Urinary bladder (tissue), 4 donors: ENCODE data around the gene SAMD3. TPM values are rescaled to one million over a fixed set of nuclear protein-coding genes. Genes with fewer than 3 reads are reported as not detected.
"Not testable (repeated sequence)": the region's sequence is repeated elsewhere in the genome, so short reads cannot be mapped to it uniquely, and the experiment has no call there.

Experiments
- DNase-seq: peaks from one replicate; pipeline ENCODE4 v3.0.0-alpha.2; 2015; ENCODE audit errors: extremely low spot score
- H3K27ac ChIP-seq: one replicate; pipeline ENCODE4 v1.5.1; 2013; ENCODE audit warnings: low read depth, mild to moderate bottlenecking, moderate library complexity
- H3K36me3 ChIP-seq: one replicate; pipeline ENCODE4 v1.6.1; 2013; ENCODE audit warnings: mild to moderate bottlenecking, moderate library complexity; ENCODE audit not compliant: insufficient read depth
- H3K4me1 ChIP-seq: one replicate; pipeline ENCODE4 v1.6.1; 2013; ENCODE audit warnings: mild to moderate bottlenecking, moderate library complexity; ENCODE audit not compliant: insufficient read depth
- H3K4me3 ChIP-seq: one replicate; pipeline ENCODE4 v1.5.1; 2013; ENCODE audit warnings: low read depth, low read length
- WGBS: extraction: QIAGEN DNeasy Blood & Tissue Kit; methylation state at CpG from one replicate; pipeline ENCODE4 v1.1.7; 2013; 5-methylcytosine and 5-hydroxymethylcytosine counted together
- polyA plus RNA-seq: library from polyadenylated mRNA; stranded (reverse); fragments of 200-250 nt; gene quantifications from one replicate; pipeline ENCODE4 v1.2.3, GENCODE V29; 2013
- total RNA-seq: library from RNA; depleted of rRNA; stranded (reverse); fragments of >200 nt; gene quantifications from one replicate; pipeline ENCODE4 v1.2.3, GENCODE V29; 2014
- donor health status: healthy with polysubstance abuse.
- donor health status: healthy.

Gene SAMD3
- total and polyA plus RNA-seq, 2 donors = 0.30 to 6.3 TPM

DNA sequence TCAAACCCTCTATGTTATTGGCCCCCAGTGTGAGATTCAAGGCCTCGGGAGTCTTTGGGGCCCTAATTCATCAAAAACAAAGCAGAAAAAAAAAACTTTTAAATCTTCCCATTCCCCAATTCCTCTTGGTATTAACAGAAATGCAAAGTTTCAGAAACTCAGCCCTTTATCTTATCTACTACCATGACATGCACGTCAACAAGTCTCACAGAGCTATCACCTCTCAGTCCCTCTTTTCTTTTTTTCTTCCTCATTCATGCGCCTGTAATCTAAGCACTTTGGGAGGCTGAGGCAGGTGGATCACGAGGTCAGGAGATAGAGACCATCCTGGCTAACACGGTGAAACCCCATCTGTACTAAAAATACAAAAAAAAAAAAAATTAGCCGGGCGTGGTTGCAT lies 22.7 kb downstream of the SAMD3 start:
- Histone ChIP-seq H3K4me3 (no peak overlapping the region), H3K4me1 (no peaks in the 10 kb centered on the region), H3K36me3 (no peaks in the 10 kb centered on the region), H3K27ac (no peak overlapping the region)
- DNase-seq = no peak
- WGBS = 83% methylated on average over 7 of the region's 7 CpGs

- no peak for DNase-seq
- WGBS = 88% methylated on average over 2 of the region's 2 CpGs
Measured at GRCh38 chr6:130198483-130199035, 24.2 kb downstream of the SAMD3 start.

DNA sequence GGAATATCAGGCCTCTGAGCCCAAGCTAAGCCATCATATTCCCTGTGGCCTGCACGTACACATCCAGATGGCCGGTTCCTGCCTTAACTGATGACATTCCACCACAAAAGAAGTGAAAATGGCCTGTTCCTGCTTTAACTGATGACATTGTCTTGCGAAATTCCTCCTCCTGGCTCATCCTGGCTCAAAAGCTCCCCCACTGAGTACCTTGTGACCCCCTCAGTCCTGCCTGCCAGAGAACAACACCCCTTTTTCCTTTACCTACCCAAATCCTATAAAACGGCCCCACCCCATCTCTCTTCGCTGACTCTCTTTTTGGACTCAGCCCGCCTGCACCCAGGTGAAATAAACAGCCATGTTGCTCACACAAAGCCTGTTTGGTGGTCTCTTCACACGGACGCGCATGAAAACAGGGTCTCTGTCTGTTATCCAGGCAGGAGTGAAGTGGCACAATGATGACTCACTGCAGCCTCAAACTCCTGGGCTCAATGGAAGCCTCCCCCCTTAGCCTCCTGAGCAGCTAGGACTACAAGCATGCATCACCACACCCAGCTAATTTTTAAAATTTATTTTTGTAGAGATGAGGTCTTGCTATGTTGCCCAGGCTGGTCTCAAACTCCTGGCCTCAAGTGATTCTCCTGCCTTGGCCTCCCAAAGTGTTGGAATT lies 24.8 kb downstream of the SAMD3 start:
- DNase-seq, H3K4me1 ChIP-seq, H3K36me3 ChIP-seq, H3K27ac ChIP-seq, H3K4me3 ChIP-seq: not testable (repeated sequence)
- 87% methylated on average over 9 of the region's 9 CpGs for WGBS

More at GRCh38 chr6:130198483-130199035, 24.2 kb downstream of the SAMD3 start:
- no peak overlapping the region for H3K4me3 ChIP-seq
- H3K36me3 ChIP-seq = no peaks in the 10 kb centered on the region
- no peak overlapping the region for H3K27ac ChIP-seq
- H3K4me1 ChIP-seq = no peaks in the 10 kb centered on the region

DNA sequence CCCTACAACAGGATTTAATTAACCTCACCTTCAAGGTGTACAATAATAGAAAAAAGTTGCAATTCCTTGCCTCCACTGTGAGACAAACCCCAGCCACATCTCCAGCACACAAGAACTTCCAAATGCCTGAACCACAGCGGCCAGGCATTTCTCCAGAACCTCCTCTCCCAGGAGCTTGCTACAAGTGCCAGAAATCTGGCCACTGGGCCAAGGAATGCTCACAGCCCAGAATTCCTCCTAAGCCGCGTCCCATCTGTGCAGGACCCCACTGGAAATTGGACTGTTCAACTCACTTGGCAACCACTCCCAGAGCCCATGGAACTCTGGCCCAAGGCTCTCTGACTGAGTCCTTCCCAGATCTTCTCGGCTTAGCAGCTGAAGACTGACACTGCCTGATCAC lies 28.3 kb downstream of the SAMD3 start:
- not testable (repeated sequence) for H3K27ac ChIP-seq, H3K36me3 ChIP-seq, H3K4me1 ChIP-seq, DNase-seq, H3K4me3 ChIP-seq
- 61% methylated on average over 4 of the region's 4 CpGs for WGBS

DNA sequence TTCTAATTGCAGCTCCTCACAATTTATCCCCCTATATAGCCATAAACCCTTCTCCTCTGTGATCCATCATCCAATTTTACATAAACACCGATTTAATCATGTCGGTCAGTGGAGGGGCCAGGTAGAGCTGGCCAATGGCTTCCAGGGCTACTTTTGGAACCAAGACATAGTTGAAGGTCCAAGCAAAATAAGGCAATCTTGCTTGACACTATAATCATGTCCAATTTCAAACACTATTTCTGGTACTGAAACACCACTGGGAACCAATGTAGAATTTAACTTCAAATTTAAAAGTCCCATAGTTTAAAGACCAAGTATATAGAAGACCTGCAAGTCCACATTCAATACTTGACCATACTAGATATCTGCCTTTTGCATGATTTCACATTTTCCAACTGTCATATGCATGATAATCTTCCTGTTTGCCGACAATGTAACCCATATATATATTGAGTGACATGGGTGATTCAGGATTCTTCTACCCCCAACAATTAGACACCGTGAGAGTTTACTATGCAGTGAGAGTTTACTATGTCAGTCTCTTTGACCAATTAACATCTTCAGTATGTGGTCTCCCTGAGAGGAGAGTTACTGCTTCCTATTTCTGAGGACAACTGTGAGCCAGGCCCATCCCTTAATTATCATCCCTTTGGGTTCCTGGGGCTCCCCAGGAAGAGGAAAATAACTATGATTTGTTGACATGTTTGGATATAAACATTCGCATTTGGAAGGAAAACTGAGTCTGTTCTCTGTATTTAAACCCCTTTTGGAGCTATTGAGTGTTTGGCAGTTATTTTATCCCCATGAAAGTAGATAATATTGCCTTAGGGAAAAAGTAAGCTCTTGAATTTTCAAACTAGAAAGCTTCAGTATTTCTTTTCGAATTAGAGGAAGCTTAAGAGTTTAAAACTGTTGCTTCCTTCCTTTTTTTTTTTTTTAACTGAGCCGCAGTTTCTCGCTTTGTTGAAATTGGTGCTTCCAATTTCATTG lies 31.8 kb downstream of the SAMD3 start:
- Histone ChIP-seq H3K4me1 (no peaks in the 10 kb centered on the region), H3K4me3 (no peak overlapping the region), H3K27ac (no peak overlapping the region), H3K36me3 (no peaks in the 10 kb centered on the region)
- DNase-seq = no peak
- 65% methylated on average over 8 of the region's 8 CpGs for WGBS

DNA sequence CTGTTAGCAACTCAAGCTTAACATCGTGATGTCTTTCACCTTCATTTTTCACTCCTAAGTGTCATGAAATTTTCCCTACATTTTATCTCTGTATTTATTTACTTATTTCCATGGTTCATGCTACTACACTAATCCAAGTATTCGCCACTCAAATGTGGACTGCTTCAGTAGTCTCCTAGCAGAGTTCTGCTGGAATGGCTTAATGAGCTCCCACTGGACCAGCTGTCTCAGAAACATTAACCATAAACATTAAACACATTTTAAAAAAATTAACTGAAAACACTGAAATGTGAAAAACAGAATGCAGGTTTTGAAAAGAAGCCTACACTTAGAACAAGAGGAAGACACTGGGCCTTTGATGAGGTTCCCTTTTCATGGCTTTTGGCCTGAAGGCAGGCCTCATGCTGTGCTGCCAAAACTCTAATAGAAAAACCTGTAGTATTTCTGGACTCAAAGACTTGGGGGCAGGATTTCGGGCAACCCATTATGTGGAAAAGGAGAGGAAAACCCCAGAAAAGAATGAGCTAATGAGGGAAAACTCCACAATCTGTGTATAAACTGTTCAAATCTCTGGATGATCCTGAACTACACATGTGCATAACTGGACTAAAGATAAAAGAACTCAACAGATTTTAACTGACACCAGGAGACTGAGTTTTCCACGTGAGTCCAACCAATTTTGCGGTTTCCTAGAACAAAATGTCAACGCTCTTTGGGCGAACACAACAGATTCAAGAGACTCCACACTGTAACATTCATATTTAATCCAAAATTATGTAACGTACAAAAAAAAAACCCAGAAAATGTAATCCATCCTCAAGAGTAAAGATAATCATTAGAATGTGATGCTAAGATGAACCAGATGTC lies 33.0 kb downstream of the SAMD3 start:
- Histone ChIP-seq H3K36me3 (no peaks in the 10 kb centered on the region), H3K4me3 (no peak overlapping the region), H3K27ac (no peak overlapping the region), H3K4me1 (no peaks in the 10 kb centered on the region)
- no peak for DNase-seq
- WGBS = 80% methylated on average over 8 of the region's 8 CpGs

DNA sequence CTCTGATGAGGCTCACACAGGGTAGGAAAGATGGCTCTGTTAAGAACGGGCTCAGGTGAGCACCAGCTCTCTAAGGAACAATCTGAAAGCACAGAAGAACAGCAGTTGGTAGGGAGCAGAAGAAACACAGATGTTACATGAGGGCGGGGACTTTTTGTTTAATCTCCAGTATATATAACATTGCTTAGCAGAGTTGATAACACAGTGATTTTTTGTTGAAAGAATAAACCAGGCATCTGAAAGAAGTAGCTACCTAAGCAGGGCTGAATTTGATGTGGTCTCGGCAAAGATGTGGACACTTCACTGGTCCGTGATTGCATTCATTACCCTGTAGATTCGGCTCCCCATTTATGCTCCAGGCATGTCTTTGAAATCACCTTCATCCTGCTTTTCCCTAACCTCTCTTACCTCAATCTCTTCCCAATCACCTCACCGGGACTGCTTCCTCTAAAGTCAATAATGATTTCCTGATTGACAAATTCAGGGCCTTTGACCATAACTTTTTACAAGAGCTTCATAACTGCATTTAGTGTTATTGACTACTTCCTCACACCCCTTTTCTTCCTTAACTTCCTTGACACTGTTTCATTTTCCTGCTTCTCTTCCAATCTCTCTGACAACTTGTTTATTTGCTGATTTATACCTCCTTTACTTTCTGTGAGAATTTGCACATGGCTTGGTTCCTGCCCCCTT lies 34.4 kb downstream of the SAMD3 start:
- WGBS = 72% methylated on average over 6 of the region's 6 CpGs
- H3K27ac ChIP-seq = no peak overlapping the region
- H3K4me1 ChIP-seq = no peaks in the 10 kb centered on the region
- no peak overlapping the region for H3K4me3 ChIP-seq
- no peak for DNase-seq
- H3K36me3 ChIP-seq = no peaks in the 10 kb centered on the region

DNA sequence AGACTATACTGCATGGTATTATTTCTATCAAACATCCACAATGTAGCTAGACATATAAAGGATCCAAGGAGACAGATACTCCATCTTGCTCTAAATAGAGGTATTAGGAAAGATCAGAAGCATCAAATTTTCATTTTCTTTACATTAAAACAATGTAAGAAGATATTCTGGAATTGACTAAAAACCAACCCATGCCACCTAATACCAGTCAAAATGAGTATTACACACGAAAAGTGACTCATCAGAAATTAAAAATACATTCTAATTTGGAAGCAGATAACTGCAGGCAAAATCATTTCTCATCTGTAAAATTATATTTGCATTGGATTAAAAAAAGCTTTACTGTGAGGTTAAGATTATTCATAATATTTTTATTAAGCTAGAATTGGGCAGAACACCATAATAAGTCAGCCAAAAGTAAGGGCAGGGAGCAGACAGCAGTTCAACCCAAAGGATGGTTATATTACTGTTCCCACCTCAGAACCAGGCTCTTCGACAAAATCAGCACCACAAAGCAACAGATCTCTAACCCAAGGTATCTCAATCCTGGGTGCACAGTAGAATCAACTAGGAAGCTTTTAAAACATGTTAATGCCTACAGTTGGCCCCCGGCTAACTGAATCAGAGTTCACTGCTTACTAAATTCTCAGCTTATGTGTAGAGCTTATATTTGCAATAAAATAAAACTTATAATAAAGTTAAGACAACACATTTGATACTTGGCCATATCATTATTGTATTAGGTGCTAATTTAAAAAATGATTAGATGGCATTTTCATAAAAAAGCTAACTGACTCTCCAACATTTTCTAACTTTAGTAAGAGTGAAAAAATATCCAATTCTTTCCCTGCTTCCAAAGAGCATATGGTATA lies 35.2 kb downstream of the SAMD3 start:
- Histone ChIP-seq H3K36me3 (no peaks in the 10 kb centered on the region), H3K4me1 (no peaks in the 10 kb centered on the region), H3K27ac (no peak overlapping the region), H3K4me3 (no peak overlapping the region)
- 91% methylated on average over 3 of the region's 3 CpGs for WGBS
- DNase-seq = no peak

DNA sequence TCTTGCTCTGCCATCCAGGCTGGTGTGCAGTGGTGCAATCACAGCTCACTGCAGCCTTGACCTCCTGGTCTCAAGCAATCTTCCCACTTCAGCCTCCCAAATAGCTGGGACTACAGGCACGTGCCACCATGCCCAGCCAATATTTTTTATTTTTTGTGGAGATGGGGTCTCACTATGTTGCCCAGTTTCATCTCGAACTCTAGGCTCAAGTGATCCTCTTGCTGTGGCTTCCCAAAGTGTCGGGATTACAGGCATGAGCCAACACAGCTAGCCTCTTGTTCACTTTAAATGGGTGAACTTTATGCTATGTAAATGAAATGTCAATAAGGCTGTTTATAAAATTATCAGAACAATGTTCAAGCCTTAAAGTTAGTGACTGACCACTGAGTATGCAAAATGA lies 37.1 kb downstream of the SAMD3 start:
- no peak overlapping the region for H3K27ac ChIP-seq
- no peaks in the 10 kb centered on the region for H3K4me1 ChIP-seq
- H3K4me3 ChIP-seq = no peak overlapping the region
- 93% methylated on average over 3 of the region's 3 CpGs for WGBS
- no peaks in the 10 kb centered on the region for H3K36me3 ChIP-seq
- no peak for DNase-seq

GRCh38 chr6:130183271-130184222 lies 39.2 kb downstream of the SAMD3 start:
- no peaks in the 10 kb centered on the region for H3K4me1 ChIP-seq
- no peak overlapping the region for H3K4me3 ChIP-seq
- no peaks in the 10 kb centered on the region for H3K36me3 ChIP-seq
- no peak for DNase-seq
- 93% methylated on average over 9 of the region's 9 CpGs for WGBS
- H3K27ac ChIP-seq = no peak overlapping the region

DNA sequence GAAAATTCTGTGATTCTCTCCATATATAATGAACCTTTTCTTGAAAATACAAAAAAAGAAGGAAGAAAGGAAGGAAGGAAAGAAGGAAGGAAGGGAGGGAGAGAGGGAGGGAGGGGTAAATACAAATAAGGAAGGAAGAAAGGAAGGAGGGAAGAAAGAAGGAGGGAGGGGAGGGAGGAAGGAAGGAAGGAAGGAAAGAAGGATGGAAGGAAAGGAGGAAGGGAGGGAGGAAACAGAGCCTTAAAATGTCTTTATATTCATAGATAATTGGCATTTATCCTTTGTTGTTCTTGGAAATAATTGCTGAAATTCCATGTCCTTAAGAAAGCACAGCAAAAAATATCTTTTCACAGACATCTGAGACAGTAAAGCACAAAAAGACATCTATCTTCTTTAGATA lies 40.3 kb downstream of the SAMD3 start:
- Histone ChIP-seq H3K4me3 (no peak overlapping the region), H3K27ac (no peak overlapping the region), H3K4me1 (no peaks in the 10 kb centered on the region), H3K36me3 (no peaks in the 10 kb centered on the region)
- no peak for DNase-seq
